NCI-H2171 (cell line): ENCODE data around the gene TAOK2.
"Not testable (repeated sequence)": the region's sequence is repeated elsewhere in the genome, so short reads cannot be mapped to it uniquely, and the experiment has no call there.

Experiments used
- DNase-seq: peaks from one replicate; lab custom pipeline; 2025; lab: John Stamatoyannopoulos, UW

TAOK2 gene

GRCh38 chr16:30023586-30023985 is 49.9 kb downstream of the TAOK2 start:
- DNase-seq: no peak

- DNase-seq: no peak
Measured at GRCh38 chr16:30024451-30024850, 50.8 kb downstream of the TAOK2 start.

- no peak for DNase-seq
Measured at GRCh38 chr16:30025156-30025555, 51.5 kb downstream of the TAOK2 start.

- no peak for DNase-seq
Measured at GRCh38 chr16:30025574-30025973, 51.9 kb downstream of the TAOK2 start.

GRCh38 chr16:30026449-30026848 is 52.8 kb downstream of the TAOK2 start:
- DNase-seq: no peak

- peak; percentile 74 for DNase-seq
Measured at GRCh38 chr16:30027588-30028437, 54.1 kb downstream of the TAOK2 start.

GRCh38 chr16:30028438-30029076 is 54.9 kb downstream of the TAOK2 start:
- DNase-seq: no peak

- no peak for DNase-seq
Measured at GRCh38 chr16:30030011-30030685, 56.5 kb downstream of the TAOK2 start.

- DNase-seq: peak; percentile 37
Measured at GRCh38 chr16:30030841-30031413, 57.3 kb downstream of the TAOK2 start, which contains the start of gene TLCD3B. TSS of gene TLCD3B (minus strand) at chr16:30031271. CDS start at chr16:30030527, 744 bp downstream.

- no peak for DNase-seq
Measured at GRCh38 chr16:30031477-30031918, 57.8 kb downstream of the TAOK2 start.

- DNase-seq: peak; percentile 62
Measured at GRCh38 chr16:30032083-30032819, 58.6 kb downstream of the TAOK2 start.

- no peak for DNase-seq
Measured at GRCh38 chr16:30033270-30033669, 59.6 kb downstream of the TAOK2 start.

- DNase-seq: no peak
Measured at GRCh38 chr16:30040221-30040620, 66.6 kb downstream of the TAOK2 start.

GRCh38 chr16:30040690-30041089 is 67.0 kb downstream of the TAOK2 start:
- DNase-seq: not testable (repeated sequence)

GRCh38 chr16:30041841-30042240 is 68.2 kb downstream of the TAOK2 start:
- no peak for DNase-seq
